Neural progenitor cell (in vitro differentiated cells): Measurements from ENCODE around the gene CCL4L2. TPM values are rescaled to one million over a fixed set of nuclear protein-coding genes. Genes with fewer than 3 reads are reported as not detected.
"Not testable (repeated sequence)": the region's sequence is repeated elsewhere in the genome, so short reads cannot be mapped to it uniquely, and the experiment has no call there.

ENCODE experiments used
- DNase-seq: peaks from one replicate; pipeline ENCODE4 v3.0.0-alpha.2; 2016; ENCODE audit warnings: low spot score
- H2AFZ ChIP-seq: fragments of 200-600 bp; sonication (generic); replicated peaks from 2 replicates; pipeline ENCODE4 v1.6.1; 2016; ENCODE audit warnings: antibody characterized with exemption
- H3F3A ChIP-seq: fragments of 200-600 bp; sonication (generic); 2 replicates; pipeline ENCODE4 v1.6.1; 2016; ENCODE audit warnings: antibody characterized with exemption, low read depth
- H3K27ac ChIP-seq: fragments of 200-600 bp; sonication (generic); 2 replicates; pipeline ENCODE4 v1.5.1; 2016; ENCODE audit warnings: mild to moderate bottlenecking
- H3K27me3 ChIP-seq: fragments of 200-600 bp; sonication (generic); 2 replicates; pipeline ENCODE4 v1.6.1; 2016; ENCODE audit warnings: mild to moderate bottlenecking, moderate library complexity
- H3K36me3 ChIP-seq: fragments of 200-600 bp; sonication (generic); 2 replicates; pipeline ENCODE4 v1.5.1; 2016
- H3K4me1 ChIP-seq: fragments of 200-600 bp; sonication (generic); 2 replicates; pipeline ENCODE4 v1.6.1; 2016; ENCODE audit warnings: mixed run types
- H3K4me2 ChIP-seq: fragments of 200-600 bp; sonication (generic); 2 replicates; pipeline ENCODE4 v1.6.1; 2016
- H3K4me3 ChIP-seq: fragments of 200-600 bp; sonication (generic); 2 replicates; pipeline ENCODE4 v1.5.1; 2016
- H3K79me2 ChIP-seq: fragments of 200-600 bp; sonication (generic); 2 replicates; pipeline ENCODE4 v1.6.1; 2016; ENCODE audit warnings: low read depth
- H3K9ac ChIP-seq: fragments of 200-600 bp; sonication (generic); 2 replicates; pipeline ENCODE4 v1.6.1; 2016
- H3K9me3 ChIP-seq: fragments of 200-600 bp; sonication (generic); 2 replicates; pipeline ENCODE4 v1.5.1; 2016; ENCODE audit warnings: low read depth
- H4K20me1 ChIP-seq: fragments of 200-600 bp; sonication (generic); 2 replicates; pipeline ENCODE4 v1.6.1; 2016; ENCODE audit warnings: low read depth
- H3K27ac Mint-ChIP-seq: 3 replicates; pipeline ENCODE4 v1.8.0; 2021; ENCODE audit warnings: mixed read lengths
- H3K27me3 Mint-ChIP-seq: 2 replicates; pipeline ENCODE4 v1.8.0; 2022; ENCODE audit warnings: low read depth, mild to moderate bottlenecking, inconsistent platforms, moderate library complexity, mixed read lengths; ENCODE audit not compliant: insufficient read depth
- H3K36me3 Mint-ChIP-seq: 3 replicates; pipeline ENCODE4 v1.8.0; 2021; ENCODE audit warnings: mixed read lengths
- H3K4me1 Mint-ChIP-seq: 3 replicates; pipeline ENCODE4 v1.8.0; 2021; ENCODE audit warnings: mixed read lengths
- H3K4me3 Mint-ChIP-seq: 3 replicates; pipeline ENCODE4 v1.8.0; 2021; ENCODE audit warnings: mild to moderate bottlenecking, moderate library complexity, mixed read lengths
- H3K9me3 Mint-ChIP-seq: 3 replicates; pipeline ENCODE4 v1.8.0; 2020; ENCODE audit warnings: mixed read lengths
- EZH2 ChIP-seq: fragments of 200-600 bp; sonication (generic); IDR thresholded peaks from 2 replicates; pipeline ENCODE4 v1.6.1; 2017; ENCODE audit warnings: antibody characterized with exemption, mild to moderate bottlenecking, moderate library complexity
- EZH2phosphoT487 ChIP-seq: fragments of 200-600 bp; sonication (generic); IDR thresholded peaks from 2 replicates; pipeline ENCODE4 v1.6.1; 2017; ENCODE audit warnings: antibody characterized with exemption
- total RNA-seq: library from RNA; depleted of rRNA; stranded (reverse); fragments of >200 nt; gene quantifications from 2 replicates; pipeline ENCODE4 v1.2.3, GENCODE V29; 2015; ENCODE audit warnings: low replicate concordance
- TF ChIP-seq, protein P1 (sequence below): fragments of 200-600 bp; sonication (generic); IDR thresholded peaks from 2 replicates; pipeline ENCODE4 v1.5.1; 2017; ENCODE audit warnings: antibody characterized with exemption, mild to moderate bottlenecking

CCL4L2 gene
- not detected in 2 replicates for total RNA-seq

DNA sequence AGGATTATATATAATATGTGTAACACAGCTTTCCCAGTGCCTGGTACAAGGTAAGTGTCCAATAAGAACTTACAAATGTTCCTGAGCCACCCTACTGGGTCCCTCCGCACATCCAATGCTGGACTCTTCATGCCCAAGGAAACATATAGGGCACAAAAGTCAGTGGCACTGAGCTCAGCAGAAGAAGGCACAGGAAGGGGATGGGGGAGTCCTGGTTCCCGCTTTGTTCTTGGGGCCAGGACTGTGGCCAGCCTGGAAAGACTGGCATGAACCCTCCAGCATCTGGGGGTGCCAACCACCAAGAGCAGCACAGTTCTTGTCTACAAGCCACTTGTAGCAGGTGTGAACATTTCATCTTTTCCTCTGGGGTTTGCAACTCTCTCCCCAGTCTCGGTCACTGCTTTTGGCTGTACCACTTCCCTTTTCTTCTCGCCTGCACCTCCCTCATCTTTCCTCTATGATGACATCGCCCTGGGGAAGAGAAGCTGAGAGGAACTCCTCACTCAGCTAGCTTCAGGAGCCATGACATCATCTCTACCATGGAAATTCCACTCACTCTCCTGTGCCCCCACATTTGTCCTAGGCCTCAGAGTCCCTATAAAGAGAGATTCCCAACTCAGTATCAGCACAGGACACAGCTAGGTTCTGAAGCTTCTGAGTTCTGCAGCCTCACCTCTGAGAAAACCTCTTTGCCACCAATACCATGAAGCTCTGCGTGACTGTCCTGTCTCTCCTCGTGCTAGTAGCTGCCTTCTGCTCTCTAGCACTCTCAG, at the start of gene CCL4L2:
TSS of gene CCL4L2 (plus strand) at position 625 of the 773 bp plus-strand sequence.
- not testable (repeated sequence) for DNase-seq, H3K4me3 ChIP-seq, H3K79me2 ChIP-seq, H4K20me1 ChIP-seq, H3F3A ChIP-seq, H3K9ac ChIP-seq, H3K9me3 Mint-ChIP-seq, H3K27me3 ChIP-seq, H3K36me3 ChIP-seq, H3K4me2 ChIP-seq, H3K9me3 ChIP-seq, H2AFZ ChIP-seq, H3K4me1 ChIP-seq, H3K27me3 Mint-ChIP-seq, H3K27ac ChIP-seq, H3K36me3 Mint-ChIP-seq
- peaks cover 13% of the 10 kb centered on the region for H3K4me1 Mint-ChIP-seq
- peak within 1 kb of the TSS; percentile 93 for H3K27ac Mint-ChIP-seq
- H3K4me3 Mint-ChIP-seq = peak within 1 kb of the TSS; percentile 17

DNA sequence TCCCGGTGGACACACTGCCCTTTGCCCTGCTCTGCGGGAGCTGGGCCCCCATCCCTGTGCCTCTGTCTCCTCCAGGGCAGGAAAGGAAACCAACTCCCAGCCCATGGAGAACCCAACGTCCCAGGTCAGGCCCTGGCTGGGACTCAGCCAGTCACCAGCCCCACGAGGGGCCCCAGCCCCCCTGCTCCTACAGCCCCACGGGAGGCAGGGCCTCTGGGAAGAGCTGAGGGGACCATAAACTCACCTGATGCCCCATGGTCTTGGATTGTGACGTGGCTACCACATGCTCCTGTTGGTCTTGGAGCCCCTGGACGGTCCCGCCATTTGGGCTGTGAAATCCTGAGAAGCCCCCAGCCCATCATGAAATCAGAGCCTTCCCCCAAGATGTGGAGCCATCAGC, 42.0 kb upstream of the CCL4L2 start:
- not testable (repeated sequence) for H3K4me1 Mint-ChIP-seq, H3K9me3 ChIP-seq, H3K27me3 ChIP-seq, DNase-seq, H3K27me3 Mint-ChIP-seq, H3K36me3 Mint-ChIP-seq, H3K9ac ChIP-seq, H3K9me3 Mint-ChIP-seq, H3K4me3 Mint-ChIP-seq, H3F3A ChIP-seq, H3K79me2 ChIP-seq, H3K4me2 ChIP-seq, H3K36me3 ChIP-seq, H4K20me1 ChIP-seq, H3K4me3 ChIP-seq, H2AFZ ChIP-seq, H3K4me1 ChIP-seq, H3K27ac ChIP-seq, H3K27ac Mint-ChIP-seq

DNA sequence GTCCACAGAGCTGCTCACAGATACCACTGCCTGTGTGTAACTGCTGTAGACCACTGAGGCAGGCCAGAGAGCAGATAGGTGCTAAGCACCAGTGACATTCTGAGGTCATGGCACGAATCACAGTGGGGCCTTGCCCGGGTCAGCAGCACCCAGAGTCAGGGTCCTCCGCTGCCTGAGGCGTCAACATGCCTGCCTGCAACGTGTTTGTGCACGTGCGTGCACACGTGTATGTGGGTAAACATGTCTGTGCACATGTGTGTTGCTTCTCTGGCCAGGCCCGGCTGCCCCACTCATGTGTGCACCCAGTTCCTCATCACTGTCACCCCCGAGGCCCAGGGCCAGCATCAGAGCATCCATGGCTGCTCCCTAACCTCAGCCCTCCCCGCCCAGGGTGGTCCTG, 34.3 kb upstream of the CCL4L2 start, which contains the start of gene TBC1D3B:
TSS of gene TBC1D3B (minus strand) at position 101 of the 400 bp plus-strand sequence. CDS start 1,586 bp downstream, outside the sequence.
- H3F3A ChIP-seq, H3K9me3 ChIP-seq, H3K4me1 ChIP-seq, H3K4me3 Mint-ChIP-seq, DNase-seq, H2AFZ ChIP-seq, H3K27ac ChIP-seq, H3K36me3 Mint-ChIP-seq, H3K27me3 ChIP-seq, H3K4me1 Mint-ChIP-seq, H3K27me3 Mint-ChIP-seq, H3K9me3 Mint-ChIP-seq, H3K36me3 ChIP-seq, H4K20me1 ChIP-seq, H3K79me2 ChIP-seq, H3K4me3 ChIP-seq, H3K27ac Mint-ChIP-seq, H3K4me2 ChIP-seq, H3K9ac ChIP-seq: not testable (repeated sequence)

DNA sequence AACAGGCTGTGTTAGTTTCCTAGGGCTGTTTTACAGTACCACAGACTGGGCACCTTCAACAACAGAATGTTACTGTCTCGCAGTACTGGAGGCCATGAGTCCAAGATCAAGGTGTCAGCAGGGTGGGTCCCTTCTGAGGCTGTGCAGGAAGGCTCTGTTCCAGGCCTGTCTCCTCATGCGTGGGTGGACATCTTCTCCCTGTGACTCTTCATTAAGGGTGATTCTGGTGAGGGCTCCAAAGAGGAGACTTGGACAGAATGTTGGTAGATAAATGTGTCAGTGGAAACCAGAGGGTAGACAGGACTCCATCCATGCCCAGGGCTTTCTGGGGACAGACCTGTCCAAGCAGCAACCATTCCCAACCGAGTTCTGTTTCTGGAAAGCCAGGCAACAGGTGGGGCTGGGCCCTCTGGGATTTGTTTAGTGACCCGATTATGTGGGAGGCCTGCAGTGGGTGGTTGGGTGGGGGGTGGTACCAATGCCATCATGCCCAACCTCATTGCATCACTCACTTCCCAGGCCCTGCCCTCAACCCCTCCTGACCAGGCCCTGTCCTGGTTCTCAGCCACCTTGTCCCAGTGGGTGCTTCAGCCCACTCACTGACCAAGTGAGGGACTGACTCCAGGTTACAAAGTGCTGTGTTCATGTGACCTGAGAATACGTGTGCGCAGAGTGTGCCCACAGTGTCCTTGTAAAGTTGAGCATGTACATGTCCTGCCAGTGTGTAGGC, 29.3 kb upstream of the CCL4L2 start:
- H4K20me1 ChIP-seq, H3K36me3 Mint-ChIP-seq, H2AFZ ChIP-seq, H3K27ac ChIP-seq, H3K9me3 ChIP-seq, H3K4me2 ChIP-seq, H3F3A ChIP-seq, H3K4me3 ChIP-seq, H3K4me1 Mint-ChIP-seq, H3K9ac ChIP-seq, H3K9me3 Mint-ChIP-seq, H3K79me2 ChIP-seq, H3K4me1 ChIP-seq, H3K36me3 ChIP-seq: not testable (repeated sequence)
- DNase-seq = peak; percentile 4
- peaks cover 42% of the 10 kb centered on the region for H3K27me3 ChIP-seq
- Mint-ChIP-seq H3K4me3 (peak overlapping the region; percentile 86), H3K27me3 (peaks cover 38% of the 10 kb centered on the region), H3K27ac (peak overlapping the region; percentile 59)

DNA sequence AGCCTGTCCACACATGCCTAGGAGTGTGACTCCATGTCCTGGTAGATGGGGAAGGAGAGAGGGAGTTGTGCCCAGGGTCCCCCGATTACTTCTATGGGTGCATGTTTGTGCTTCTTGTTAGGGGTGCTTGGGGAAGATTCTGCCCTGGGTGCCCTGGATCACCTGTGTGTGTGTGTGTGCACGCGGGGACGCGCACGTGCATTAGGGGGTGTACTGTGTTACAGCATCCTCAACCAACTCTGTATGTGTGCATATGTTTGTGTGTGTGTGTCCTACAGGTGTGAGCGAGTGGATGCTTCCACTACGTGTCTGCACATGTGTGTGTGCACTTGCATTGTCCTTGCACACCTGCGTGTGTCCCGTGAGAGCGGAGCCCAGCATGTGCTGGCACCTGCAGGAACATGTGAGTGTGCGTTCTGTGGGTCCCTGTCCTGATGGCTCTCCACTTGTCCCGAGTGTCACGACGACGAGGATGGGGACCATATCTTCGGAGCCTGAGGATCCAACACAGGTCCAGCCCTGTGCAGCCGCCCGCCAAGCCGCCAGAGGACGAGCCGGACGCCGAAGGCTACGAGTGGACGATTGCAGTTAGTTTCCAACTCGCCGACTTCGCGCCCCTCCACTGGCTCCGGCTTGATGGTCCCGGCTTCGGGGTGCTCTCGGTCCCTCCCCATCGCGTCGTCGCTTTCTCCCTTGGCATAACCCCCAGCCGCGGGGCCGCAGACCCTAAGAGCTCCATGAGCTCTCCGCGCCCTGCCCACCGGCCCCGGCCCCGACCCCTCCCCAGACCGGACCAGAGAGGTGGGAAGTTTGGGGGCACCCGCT, 28.5 kb upstream of the CCL4L2 start:
- H3K4me1 Mint-ChIP-seq = peaks cover 5% of the 10 kb centered on the region
- Histone ChIP-seq H3K9ac (no peak overlapping the region), H3K9me3 (no peaks in the 10 kb centered on the region), H3K4me2 (peak overlapping the region; percentile 81), H3K79me2 (no peaks in the 10 kb centered on the region), H3K4me1 (peaks cover 4% of the 10 kb centered on the region), H3K27ac (no peak overlapping the region), H3K4me3 (peak overlapping the region; percentile 58), H4K20me1 (no peaks in the 10 kb centered on the region), H3K36me3 (no peaks in the 10 kb centered on the region), H2AFZ (peak overlapping the region; percentile 95), H3K27me3 (peaks cover 42% of the 10 kb centered on the region), H3F3A (peaks cover 4% of the 10 kb centered on the region)
- peaks cover 39% of the 10 kb centered on the region for H3K27me3 Mint-ChIP-seq
- peak overlapping the region; percentile 86 for H3K4me3 Mint-ChIP-seq
- TF ChIP-seq EZH2 (no peak), EZH2phosphoT487 (no peak)
- TF ChIP-seq, protein P1, sequence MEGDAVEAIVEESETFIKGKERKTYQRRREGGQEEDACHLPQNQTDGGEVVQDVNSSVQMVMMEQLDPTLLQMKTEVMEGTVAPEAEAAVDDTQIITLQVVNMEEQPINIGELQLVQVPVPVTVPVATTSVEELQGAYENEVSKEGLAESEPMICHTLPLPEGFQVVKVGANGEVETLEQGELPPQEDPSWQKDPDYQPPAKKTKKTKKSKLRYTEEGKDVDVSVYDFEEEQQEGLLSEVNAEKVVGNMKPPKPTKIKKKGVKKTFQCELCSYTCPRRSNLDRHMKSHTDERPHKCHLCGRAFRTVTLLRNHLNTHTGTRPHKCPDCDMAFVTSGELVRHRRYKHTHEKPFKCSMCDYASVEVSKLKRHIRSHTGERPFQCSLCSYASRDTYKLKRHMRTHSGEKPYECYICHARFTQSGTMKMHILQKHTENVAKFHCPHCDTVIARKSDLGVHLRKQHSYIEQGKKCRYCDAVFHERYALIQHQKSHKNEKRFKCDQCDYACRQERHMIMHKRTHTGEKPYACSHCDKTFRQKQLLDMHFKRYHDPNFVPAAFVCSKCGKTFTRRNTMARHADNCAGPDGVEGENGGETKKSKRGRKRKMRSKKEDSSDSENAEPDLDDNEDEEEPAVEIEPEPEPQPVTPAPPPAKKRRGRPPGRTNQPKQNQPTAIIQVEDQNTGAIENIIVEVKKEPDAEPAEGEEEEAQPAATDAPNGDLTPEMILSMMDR = no peak
- H3K9me3 Mint-ChIP-seq = no peaks in the 10 kb centered on the region
- H3K27ac Mint-ChIP-seq = peak overlapping the region; percentile 59
- DNase-seq = peak; percentile 72
- H3K36me3 Mint-ChIP-seq = no peaks in the 10 kb centered on the region
